Measurements from ENCODE around the gene SRP68.

DNA sequence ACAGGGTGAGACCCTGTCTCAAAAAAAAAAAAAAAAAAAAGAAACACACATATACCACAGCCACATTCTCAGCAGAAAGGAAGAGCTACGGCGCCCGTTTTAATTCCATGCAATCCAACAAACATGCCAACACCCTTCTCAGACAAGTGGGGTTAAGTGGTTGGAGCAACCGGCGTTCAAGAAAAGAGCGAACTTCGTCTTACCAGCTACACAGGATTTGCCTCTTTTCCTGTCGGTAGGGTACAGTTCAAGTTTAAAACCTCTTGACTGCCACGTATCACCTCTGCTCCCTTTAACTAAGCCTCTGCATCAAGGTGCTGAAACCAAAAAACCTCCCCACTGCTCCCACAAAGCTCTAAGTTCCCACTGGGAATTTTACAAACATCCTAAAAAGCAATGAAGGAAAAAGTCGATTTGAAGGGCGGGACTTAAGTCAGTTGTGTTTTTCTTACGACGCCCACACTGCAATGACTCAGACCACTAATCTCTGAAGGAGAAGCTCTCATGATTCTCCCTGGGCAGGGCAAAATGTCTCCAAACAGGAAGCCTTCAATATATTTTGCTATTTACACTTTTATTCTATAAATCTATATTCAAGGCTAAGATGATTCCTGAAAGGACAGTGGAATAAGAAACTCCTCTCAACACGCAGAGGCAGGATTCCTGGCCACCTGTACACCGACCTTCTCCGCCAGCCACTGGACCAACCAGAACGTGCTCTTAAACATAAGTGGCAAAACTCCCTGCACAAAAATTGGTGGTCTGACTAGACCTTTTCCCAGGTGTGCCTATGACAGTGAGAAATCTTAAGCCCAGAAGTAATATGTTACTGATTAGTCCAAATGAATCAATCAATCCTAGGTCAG lies 18.8 kb downstream of the SRP68 start:
- TF ChIP-seq CHD2 (IDR thresholded peaks at IDR 0.05; ENCODE audit: low read depth, low read length) (no peak), SP2 (IDR thresholded peaks at IDR 0.05; ENCODE audit: extremely low read depth, low read depth, low read length, poor library complexity, severe bottlenecking) (no peak), JUND (IDR thresholded peaks at IDR 0.05; ENCODE audit: borderline replicate concordance, low read depth, low read length) (peak; percentile 80), JUND (tag; IDR thresholded peaks at IDR 0.05; ENCODE audit: borderline replicate concordance, low read depth, low read length) (no peak; the same call in 2 of the 3 replicates), JUN (IDR thresholded peaks at IDR 0.05; ENCODE audit: borderline replicate concordance, low read depth, low read length) (peak; percentile 26; the same call in 1 of the 2 replicates), JUN (CRISPR knock-in tag; IDR thresholded peaks at IDR 0.05; ENCODE audit: borderline replicate concordance) (no peak), ZNF282 (CRISPR knock-in tag; IDR thresholded peaks at IDR 0.05) (no peak)
